Endothelial cell of umbilical vein (primary cell): ENCODE data around the gene SUPT4H1. TPM values are rescaled to one million over a fixed set of nuclear protein-coding genes. Genes with fewer than 3 reads are reported as not detected.

Source experiments
- BruUV-seq: library from RNA; stranded (reverse); fragments of 400-500 nt; replicated peaks from 2 replicates; lab custom pipeline; 2021; lab: Mats Ljungman, UMichigan
- CTCF ChIA-PET: fragments of 300-600, 350-600 bp; sonication (Branson Sonifier 250); formaldehyde crosslinking; loops from one replicate; lab custom pipeline; 2021; ENCODE audit warnings: antibody characterized with exemption, inconsistent platforms; lab: Charles Lee
- POLR2A ChIA-PET: fragments of 300-600, 350-600 bp; sonication (Branson Sonifier 250); formaldehyde crosslinking; loops from one replicate; lab custom pipeline; 2021; ENCODE audit warnings: antibody characterized with exemption, inconsistent platforms; lab: Charles Lee
- DNase-seq: peaks from one replicate; pipeline ENCODE4 v3.0.0-alpha.2; 2011; ENCODE audit warnings: low read depth, low spot score
- FAIRE-seq: peaks from 2 replicates; lab custom pipeline; 2011; peaks lifted over from hg19 to GRCh38; lab: Jason Lieb, UNC
- H2AFZ ChIP-seq: 2 replicates; pipeline ENCODE4 v1.6.0; 2012; ENCODE audit warnings: low read depth, low read length, control low read depth, inconsistent platforms
- H3K27ac ChIP-seq: 2 replicates; pipeline ENCODE4 v1.5.1; 2011; ENCODE audit warnings: low read depth, mild to moderate bottlenecking, control low read depth, low read length, moderate library complexity; ENCODE audit not compliant: insufficient read depth
- H3K27me3 ChIP-seq, 2 experiments: 2 replicates each; pipeline versions ENCODE4 v1.6.0 to v1.6.1; 2011; ENCODE audit warnings: low read length in 2 of 2, mixed read lengths in 1 of 2; ENCODE audit not compliant: control insufficient read depth in 2 of 2, insufficient read depth in 2 of 2
- H3K36me3 ChIP-seq, 2 experiments: 2 replicates in 1 of 2; 3 replicates in 1 of 2; pipeline ENCODE4 v1.5.1; 2011; ENCODE audit warnings: low read length in 2 of 2, mild to moderate bottlenecking in 1 of 2, moderate library complexity in 1 of 2; ENCODE audit not compliant: control insufficient read depth in 2 of 2, insufficient read depth in 2 of 2; ENCODE audit errors: extremely low read depth in 1 of 2
- H3K4me1 ChIP-seq: 3 replicates; pipeline ENCODE4 v1.5.1; 2011; ENCODE audit warnings: mild to moderate bottlenecking, low read length; ENCODE audit not compliant: control insufficient read depth, insufficient read depth; ENCODE audit errors: extremely low read depth
- H3K4me2 ChIP-seq: 2 replicates; pipeline ENCODE4 v1.6.1; 2011; ENCODE audit warnings: low read length, control low read depth, mixed read lengths; ENCODE audit not compliant: insufficient read depth
- H3K4me3 ChIP-seq, 3 experiments: fragments of 200-600 bp in 1 of 3; sonication (generic), shearing (Covaris generic) in 1 of 3; replicated peaks in 1 of 3; 2 replicates each; pipeline ENCODE4 v1.5.1; 2011 to 2016; ENCODE audit warnings: control low read depth in 3 of 3, low read length in 3 of 3, mild to moderate bottlenecking in 2 of 3, inconsistent platforms in 1 of 3, low read depth in 1 of 3, moderate library complexity in 1 of 3; ENCODE audit not compliant: insufficient read depth in 1 of 3
- H3K79me2 ChIP-seq: 2 replicates; pipeline ENCODE4 v1.6.0; 2012; ENCODE audit warnings: low read length, inconsistent platforms; ENCODE audit not compliant: control insufficient read depth, insufficient read depth
- H3K9ac ChIP-seq: replicated peaks from 2 replicates; pipeline ENCODE3; 2011; ENCODE audit warnings: low read length, control low read depth; ENCODE audit not compliant: insufficient read depth; ENCODE audit errors: extremely low read depth
- H3K9me1 ChIP-seq: replicated peaks from 3 replicates; pipeline ENCODE4 v1.6.0; 2011; ENCODE audit warnings: mild to moderate bottlenecking, low read length; ENCODE audit not compliant: control insufficient read depth, insufficient read depth; ENCODE audit errors: extremely low read depth
- H3K9me3 ChIP-seq: replicated peaks from 2 replicates; pipeline ENCODE4 v1.5.1; 2012; ENCODE audit warnings: low read length, inconsistent platforms; ENCODE audit not compliant: control insufficient read depth, insufficient read depth
- H4K20me1 ChIP-seq: replicated peaks from 2 replicates; pipeline ENCODE3; 2011; ENCODE audit warnings: mild to moderate bottlenecking, low read length; ENCODE audit not compliant: control insufficient read depth, insufficient read depth; ENCODE audit errors: extremely low read depth
- CTCF ChIP-seq, 2 donors: IDR thresholded peaks; 1 replicate in 1 of 2; 2 replicates in 1 of 2; pipeline ENCODE4 v1.5.1; 2011; ENCODE audit warnings: low read length in 2 of 2, mild to moderate bottlenecking in 2 of 2, moderate library complexity in 2 of 2, control low read depth in 1 of 2, inconsistent platforms in 1 of 2, low read depth in 1 of 2; ENCODE audit not compliant: insufficient read depth in 1 of 2; ENCODE audit errors: extremely low read depth in 1 of 2
- EZH2 ChIP-seq: IDR thresholded peaks from 2 replicates; pipeline ENCODE4 v1.6.1; 2012; ENCODE audit warnings: borderline replicate concordance, low read depth, mild to moderate bottlenecking, moderate library complexity, low read length, inconsistent platforms; ENCODE audit not compliant: severe bottlenecking
- FOS ChIP-seq: IDR thresholded peaks from 2 replicates; pipeline ENCODE4 v1.6.1; 2011; ENCODE audit warnings: mild to moderate bottlenecking, low read length, moderate library complexity, borderline replicate concordance; ENCODE audit not compliant: insufficient read depth
- GATA2 ChIP-seq: IDR thresholded peaks from 2 replicates; pipeline ENCODE4 v1.7.0; 2011; ENCODE audit warnings: low read depth, mild to moderate bottlenecking, moderate library complexity, mixed read lengths, low read length; ENCODE audit not compliant: insufficient read length, insufficient read depth
- JUN ChIP-seq: IDR thresholded peaks from 2 replicates; pipeline ENCODE4 v1.6.1; 2011; ENCODE audit warnings: borderline replicate concordance, low read depth; ENCODE audit not compliant: insufficient read length, insufficient read depth
- MYC ChIP-seq: IDR thresholded peaks from one replicate; pipeline ENCODE4 v1.6.1; 2011; ENCODE audit warnings: mild to moderate bottlenecking, low read depth, low read length
- POLR2A ChIP-seq: IDR thresholded peaks from 2 replicates; pipeline ENCODE4 v1.6.1; 2012; ENCODE audit warnings: low read depth, mild to moderate bottlenecking, control low read depth, low read length
- POLR2AphosphoS5 ChIP-seq: IDR thresholded peaks from 2 replicates; pipeline ENCODE4 v1.6.1; 2012; ENCODE audit warnings: low read depth, mild to moderate bottlenecking, control low read depth, low read length, moderate library complexity; ENCODE audit not compliant: insufficient read depth
- dilution Hi-C: fragments of 300-500 bp; cut with MboI; formaldehyde crosslinking; loops from one replicate; pipeline ENCODE4 v1.15.0; 2019; ENCODE audit warnings: low sequenced_read_pairs; ENCODE audit not compliant: extremely low pct_ligation_motif_present
- intact Hi-C: fragments of 100-400 bp; cut with micrococcal nuclease; formaldehyde crosslinking; loops from one replicate; pipeline ENCODE4 v1.10.0; 2022
- polyA plus RNA-seq, 4 experiments: library from polyadenylated mRNA; depleted of rRNA in 3 of 4; stranded (reverse) in 3 of 4; unstranded in 1 of 4; fragments of >200 nt; gene quantifications; 2 replicates each; pipeline versions ENCODE4 v1.2.1 to v1.2.3, GENCODE V29; 2011 to 2012; ENCODE audit warnings: missing spikeins in 1 of 4
- total RNA-seq: library from RNA; stranded (reverse); gene quantifications from 2 replicates; pipeline ENCODE4 v1.2.3, GENCODE V29; 2021
- TF ChIP-seq, protein P1 (sequence below): IDR thresholded peaks from 2 replicates; pipeline ENCODE4 v1.6.1; 2011; ENCODE audit not compliant: insufficient read depth, insufficient read length

The SUPT4H1 gene
- total and polyA plus RNA-seq, 2 donors (not counting 3 experiments of a cell fraction or from before 2014, with no cell fraction given) = 77.5 to 154 TPM

GRCh38 chr17:58378733-58379510 lies 26.9 kb upstream of the SUPT4H1 start:
- TF ChIP-seq POLR2AphosphoS5 (no peak), CTCF (IDR thresholded peaks at IDR 0.05; ENCODE audit: extremely low read depth in 1 of 2, insufficient read depth in 1 of 2, low read depth in 1 of 2, low read length in 2 of 2) (no peak), EZH2 (no peak), MYC (no peak), JUN (no peak), POLR2A (no peak), FOS (no peak), GATA2 (no peak)
- TF ChIP-seq, protein P1, sequence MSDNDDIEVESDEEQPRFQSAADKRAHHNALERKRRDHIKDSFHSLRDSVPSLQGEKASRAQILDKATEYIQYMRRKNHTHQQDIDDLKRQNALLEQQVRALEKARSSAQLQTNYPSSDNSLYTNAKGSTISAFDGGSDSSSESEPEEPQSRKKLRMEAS = no peak
- Histone ChIP-seq H4K20me1 (no peaks in the 10 kb centered on the region), H3K9me3 (no peaks in the 10 kb centered on the region), H3K9me1 (no peaks in the 10 kb centered on the region), H3K27ac (no peak overlapping the region), H3K4me2 (no peak overlapping the region), H2AFZ (no peak overlapping the region), H3K9ac (no peak overlapping the region), H3K36me3 (no peaks in the 10 kb centered on the region), H3K79me2 (no peaks in the 10 kb centered on the region), H3K4me3 (no peak overlapping the region), H3K4me1 (no peaks in the 10 kb centered on the region), H3K27me3 (peaks cover 9 to 10% of the 10 kb centered on the region in 2 experiments)
- intact Hi-C loops = no loop called here
- no TSS peak for BruUV-seq
- FAIRE-seq (no peak), DNase-seq (no peak)
- dilution Hi-C loops = no loop called here
- ChIA-PET CTCF (interaction anchor here (1.3 to 2.0 kb wide), 4 partner anchors 9 to 129 kb away, joined by 3 to 4 read pairs (median 4); no protein-coding TSS in a partner anchor), POLR2A (no interaction called here)
